Esophagus squamous epithelium (tissue), 4 donors: ENCODE results near the gene NRIP1.

Experiments used
- CTCF ChIP-seq, 6 experiments: fragments of 450-650 bp in 4 of 6; fragments of 200-600 bp in 2 of 6; sonication (generic) in 2 of 6; IDR thresholded peaks; one replicate each; pipeline ENCODE4 v1.5.1; 2016 to 2019; ENCODE audit warnings: antibody characterized with exemption in 6 of 6, mild to moderate bottlenecking in 4 of 6, moderate library complexity in 4 of 6
- POLR2A ChIP-seq, 4 donors: fragments of 450-650 bp; IDR thresholded peaks; one replicate each; pipeline ENCODE4 v1.6.1; 2017; ENCODE audit warnings: antibody characterized with exemption in 4 of 4, mild to moderate bottlenecking in 4 of 4, moderate library complexity in 3 of 4

GRCh38 chr21:15090390-15090789 lies 25.6 kb upstream of the NRIP1 start:
- TF ChIP-seq POLR2A (IDR thresholded peaks at IDR 0.05), result no peak
- TF ChIP-seq CTCF (IDR thresholded peaks at IDR 0.05), result no peak
